Activated T-cell treated with anti-CD3 and anti-CD28 coated beads for 1 hour (primary cell): ENCODE measurements around the gene HMGN2.
"Not testable (repeated sequence)": the region's sequence is repeated elsewhere in the genome, so short reads cannot be mapped to it uniquely, and the experiment has no call there.

Experiments used
- DNase-seq: peaks from one replicate; pipeline ENCODE4 v3.0.0-alpha.2; 2020; ENCODE audit warnings: low read depth

Gene HMGN2

GRCh38 chr1:26477446-26478152, 5.4 kb downstream of the HMGN2 start:
- DNase-seq, result no peak

GRCh38 chr1:26478159-26478558, 5.9 kb downstream of the HMGN2 start:
- DNase-seq, result no peak

GRCh38 chr1:26478988-26479387, 6.7 kb downstream of the HMGN2 start:
- DNase-seq, result no peak

GRCh38 chr1:26482921-26483320, 10.7 kb downstream of the HMGN2 start:
- no peak for DNase-seq

- DNase-seq, result no peak
Observed at GRCh38 chr1:26483980-26484379, 11.7 kb downstream of the HMGN2 start.

GRCh38 chr1:26490155-26490554, 17.9 kb downstream of the HMGN2 start:
- no peak for DNase-seq

GRCh38 chr1:26493267-26493666, 21.0 kb downstream of the HMGN2 start:
- no peak for DNase-seq

GRCh38 chr1:26493938-26494337, 21.7 kb downstream of the HMGN2 start:
- DNase-seq, result no peak

GRCh38 chr1:26496861-26497260, 24.6 kb downstream of the HMGN2 start:
- no peak for DNase-seq

- DNase-seq, result no peak
Observed at GRCh38 chr1:26498894-26499293, 26.7 kb downstream of the HMGN2 start.

- peak; percentile 91 for DNase-seq
Observed at GRCh38 chr1:26500488-26501175, 28.4 kb downstream of the HMGN2 start.

GRCh38 chr1:26510711-26511110, 38.5 kb downstream of the HMGN2 start:
- not testable (repeated sequence) for DNase-seq

GRCh38 chr1:26515836-26516235, 43.6 kb downstream of the HMGN2 start:
- not testable (repeated sequence) for DNase-seq

GRCh38 chr1:26516987-26517765, 44.9 kb downstream of the HMGN2 start:
- DNase-seq, result no peak

GRCh38 chr1:26517766-26518049, 45.5 kb downstream of the HMGN2 start:
- DNase-seq, result no peak

- no peak for DNase-seq
Observed at GRCh38 chr1:26518355-26518754, 46.1 kb downstream of the HMGN2 start.

- no peak for DNase-seq
Observed at GRCh38 chr1:26520339-26520738, 48.1 kb downstream of the HMGN2 start.

GRCh38 chr1:26521669-26522030, 49.4 kb downstream of the HMGN2 start:
- no peak for DNase-seq

- DNase-seq, result no peak
Observed at GRCh38 chr1:26522073-26522472, 49.8 kb downstream of the HMGN2 start.

GRCh38 chr1:26524181-26524580, 51.9 kb downstream of the HMGN2 start:
- DNase-seq, result no peak
